ENCODE results near the gene ATOX1. TPM values are rescaled to one million over a fixed set of nuclear protein-coding genes. Genes with fewer than 3 reads are reported as not detected.

ATOX1 gene
- total and polyA plus RNA-seq, 4 experiments from 2014 or later: 28.2 to 64.5 (median 36.9) TPM

- Mint-ChIP-seq H3K36me3 (peaks cover 32 to 34% of the 10 kb centered on the region in 2 donors), H3K9me3 (no peaks in the 10 kb centered on the region), H3K4me1 (peaks cover 61 to 96% (median 79%) of the 10 kb centered on the region in 4 donors), H3K27ac (peak overlapping the region in 5 of 7 donors; percentile 0 to 65 (median 43)), H3K27me3 (no peaks in the 10 kb centered on the region), H3K4me3 (peak overlapping the region in 6 of 8 donors; percentile 26 to 84 (median 50))
- no peak overlapping the region for H3K27ac ChIP-seq (ENCODE audit: low read depth, low read length)
- CTCF ChIA-PET (ENCODE audit: partially characterized antibody): no interaction called here
- no peaks in the 10 kb centered on the region for H3K27me3 ChIP-seq (ENCODE audit: insufficient read depth, low read length)
- DNase-seq: no peak
- no peak overlapping the region for H3K4me3 ChIP-seq (ENCODE audit: low read length in 2 of 2)
- H3K36me3 ChIP-seq (ENCODE audit: insufficient read depth, low read length): peaks cover 9% of the 10 kb centered on the region
- intact Hi-C loops (cut with micrococcal nuclease): no loop called here
- H3K9me3 ChIP-seq (ENCODE audit: control insufficient read depth in 1 of 2, low read length in 2 of 2): no peaks in the 10 kb centered on the region
- peaks cover 95% of the 10 kb centered on the region for H3K4me1 ChIP-seq (ENCODE audit: insufficient read depth, low read length)
- POLR2A ChIA-PET (ENCODE audit: partially characterized antibody): interaction anchor here (2.8 kb wide), 1 partner anchor 8 kb away, joined by 15 read pairs; the partner anchor contains the start of gene G3BP1
Measured at GRCh38 chr5:151779531-151780125, 21.2 kb upstream of the ATOX1 start.

GRCh38 chr5:151775025-151775606, 16.7 kb upstream of the ATOX1 start:
- POLR2A ChIA-PET (ENCODE audit: partially characterized antibody): interaction anchor here (8.4 kb wide), 1 partner anchor 16 kb away, joined by 214 read pairs; the partner anchor contains the start of gene ATOX1
- no peak for DNase-seq
- Histone ChIP-seq H3K4me1 (ENCODE audit: insufficient read depth, low read length) (peaks cover 77% of the 10 kb centered on the region), H3K4me3 (ENCODE audit: low read length in 2 of 2) (no peak overlapping the region), H3K36me3 (ENCODE audit: insufficient read depth, low read length) (peaks cover 9% of the 10 kb centered on the region), H3K27ac (ENCODE audit: low read depth, low read length) (peak overlapping the region; percentile 82), H3K27me3 (ENCODE audit: insufficient read depth, low read length) (no peaks in the 10 kb centered on the region), H3K9me3 (ENCODE audit: control insufficient read depth in 1 of 2, low read length in 2 of 2) (no peaks in the 10 kb centered on the region)
- Mint-ChIP-seq H3K4me1 (peaks cover 52 to 79% (median 66%) of the 10 kb centered on the region in 4 donors), H3K36me3 (peaks cover 32 to 47% of the 10 kb centered on the region in 2 donors), H3K9me3 (no peaks in the 10 kb centered on the region), H3K4me3 (peak overlapping the region; percentile 38 to 95 (median 74)), H3K27ac (peak overlapping the region in 5 of 7 donors; percentile 14 to 72 (median 43)), H3K27me3 (no peaks in the 10 kb centered on the region)
- intact Hi-C loops (cut with micrococcal nuclease): no loop called here
- CTCF ChIA-PET (ENCODE audit: partially characterized antibody): interaction anchor here (1.5 to 2.2 kb wide), 3 partner anchors 27 to 368 kb away, joined by 3 to 7 read pairs (median 4); no protein-coding TSS in a partner anchor

- Histone ChIP-seq H3K27ac (ENCODE audit: low read depth, low read length) (peak overlapping the region; percentile 82), H3K4me1 (ENCODE audit: insufficient read depth, low read length) (peaks cover 75% of the 10 kb centered on the region), H3K9me3 (ENCODE audit: control insufficient read depth in 1 of 2, low read length in 2 of 2) (no peaks in the 10 kb centered on the region), H3K36me3 (ENCODE audit: insufficient read depth, low read length) (peaks cover 9% of the 10 kb centered on the region), H3K27me3 (ENCODE audit: insufficient read depth, low read length) (no peaks in the 10 kb centered on the region), H3K4me3 (ENCODE audit: low read length in 2 of 2) (peak overlapping the region; percentile 25 to 76)
- Mint-ChIP-seq H3K27ac (peak overlapping the region in 6 of 7 donors; percentile 2 to 90 (median 78)), H3K27me3 (no peaks in the 10 kb centered on the region), H3K9me3 (no peaks in the 10 kb centered on the region), H3K4me1 (peaks cover 42 to 73% (median 59%) of the 10 kb centered on the region in 4 donors), H3K4me3 (peak overlapping the region; percentile 47 to 96 (median 93)), H3K36me3 (peaks cover 20 to 40% of the 10 kb centered on the region in 2 donors)
- POLR2A ChIA-PET (ENCODE audit: partially characterized antibody): interaction anchor here (0.5 to 8.4 kb wide), 6 partner anchors 8 to 733 kb away, joined by 3 to 214 read pairs (median 4); partner anchors contain the start of genes ATOX1 and GM2A
- DNase-seq: peak in 1 of 5 donors; percentile 8
- intact Hi-C loops (cut with micrococcal nuclease): loop anchor here (5.0 kb wide), 2 partner anchors 617 to 1322 kb away; partner anchors contain the start of gene ANXA6
- CTCF ChIA-PET (ENCODE audit: partially characterized antibody): interaction anchor here (1.3 to 2.2 kb wide), 4 partner anchors 15 to 369 kb away, joined by 3 to 7 read pairs (median 4); partner anchors contain the start of gene SLC36A1
Measured at GRCh38 chr5:151773951-151774350, 15.5 kb upstream of the ATOX1 start.

- CTCF ChIA-PET (ENCODE audit: partially characterized antibody): interaction anchor here (0.6 to 2.2 kb wide), 5 partner anchors 16 to 520 kb away, joined by 3 to 7 read pairs (median 4); partner anchors contain the start of gene GM2A
- Histone ChIP-seq H3K27me3 (ENCODE audit: insufficient read depth, low read length) (no peaks in the 10 kb centered on the region), H3K36me3 (ENCODE audit: insufficient read depth, low read length) (peaks cover 9% of the 10 kb centered on the region), H3K4me1 (ENCODE audit: insufficient read depth, low read length) (peaks cover 65% of the 10 kb centered on the region), H3K27ac (ENCODE audit: low read depth, low read length) (peak overlapping the region; percentile 82), H3K9me3 (ENCODE audit: control insufficient read depth in 1 of 2, low read length in 2 of 2) (no peaks in the 10 kb centered on the region), H3K4me3 (ENCODE audit: low read length in 2 of 2) (peak overlapping the region; percentile 57 to 76)
- H3K4me3 Mint-ChIP-seq: peak overlapping the region; percentile 85 to 96 (median 94)
- intact Hi-C loops (cut with micrococcal nuclease): loop anchor here (5.0 kb wide), 2 partner anchors 616 to 1321 kb away; partner anchors contain the start of gene ANXA6
- peaks cover 42 to 66% (median 53%) of the 10 kb centered on the region in 4 donors for H3K4me1 Mint-ChIP-seq
- no peaks in the 10 kb centered on the region for H3K27me3 Mint-ChIP-seq
- H3K9me3 Mint-ChIP-seq: no peaks in the 10 kb centered on the region
- peak in 1 of 5 donors; percentile 47 for DNase-seq
- H3K36me3 Mint-ChIP-seq: peaks cover 15 to 34% of the 10 kb centered on the region in 2 donors
- POLR2A ChIA-PET (ENCODE audit: partially characterized antibody): interaction anchor here (0.5 to 8.4 kb wide), 14 partner anchors 11 to 1072 kb away, joined by 3 to 214 read pairs (median 4); partner anchors contain the start of genes ATOX1 and RBM22
- H3K27ac Mint-ChIP-seq: peak overlapping the region in 6 of 7 donors; percentile 12 to 96 (median 88)
Measured at GRCh38 chr5:151772846-151773561, 14.6 kb upstream of the ATOX1 start.

- H3K27ac ChIP-seq (ENCODE audit: low read depth, low read length): peak overlapping the region; percentile 82
- no peaks in the 10 kb centered on the region for H3K27me3 Mint-ChIP-seq
- peaks cover 5% of the 10 kb centered on the region for H3K36me3 ChIP-seq (ENCODE audit: insufficient read depth, low read length)
- H3K4me1 Mint-ChIP-seq: peaks cover 34 to 59% (median 45%) of the 10 kb centered on the region in 4 donors
- peaks cover 58% of the 10 kb centered on the region for H3K4me1 ChIP-seq (ENCODE audit: insufficient read depth, low read length)
- peaks cover 7 to 27% of the 10 kb centered on the region in 2 donors for H3K36me3 Mint-ChIP-seq
- no peaks in the 10 kb centered on the region for H3K9me3 ChIP-seq (ENCODE audit: control insufficient read depth in 1 of 2, low read length in 2 of 2)
- no peaks in the 10 kb centered on the region for H3K27me3 ChIP-seq (ENCODE audit: insufficient read depth, low read length)
- ChIA-PET POLR2A (ENCODE audit: partially characterized antibody) (interaction anchor here (0.7 to 8.4 kb wide), 24 partner anchors 9 to 1771 kb away, joined by 3 to 214 read pairs (median 8); partner anchors contain the start of genes ATOX1, GM2A, HMGXB3 and RBM22), CTCF (ENCODE audit: partially characterized antibody) (interaction anchor here (0.6 to 2.9 kb wide), 13 partner anchors 13 to 519 kb away, joined by 3 to 21 read pairs (median 4); partner anchors contain the start of genes ATOX1 and GM2A)
- peak overlapping the region in 6 of 7 donors; percentile 12 to 96 (median 88) for H3K27ac Mint-ChIP-seq
- intact Hi-C loops (cut with micrococcal nuclease): loop anchor here (5.0 kb wide), 2 partner anchors 615 to 1320 kb away; partner anchors contain the start of gene ANXA6
- peak in 4 of 5 donors; percentile 46 to 70 (median 52) for DNase-seq
- peak overlapping the region; percentile 85 to 96 (median 94) for H3K4me3 Mint-ChIP-seq
- H3K9me3 Mint-ChIP-seq: no peaks in the 10 kb centered on the region
- H3K4me3 ChIP-seq (ENCODE audit: low read length in 2 of 2): peak overlapping the region; percentile 57 to 76
Measured at GRCh38 chr5:151772029-151772845, 13.8 kb upstream of the ATOX1 start.
